IMR-90 (cell line): ENCODE results near the gene NHSL2. TPM values are rescaled to one million over a fixed set of nuclear protein-coding genes. Genes with fewer than 3 reads are reported as not detected.

Experiments
- ATAC-seq: fragments of 200-7000 bp; cut with Tn5 transposase; 2 replicates; pipeline ENCODE4 v1.9.1; 2020; ENCODE audit warnings: low read depth, mild to moderate bottlenecking, moderate library complexity
- BruUV-seq: library from RNA; stranded (reverse); fragments of 400-500 nt; replicated peaks from 2 replicates; lab custom pipeline; 2021; lab: Mats Ljungman, UMichigan
- CTCF ChIA-PET: fragments of 300-600 bp; formaldehyde crosslinking; extraction: SDS; loops from one replicate; lab custom pipeline; 2021; ENCODE audit warnings: antibody characterized with exemption; lab: Yijun Ruan, JAX
- POLR2A ChIA-PET: fragments of 300-600 bp; sonication (Branson Sonifier 250); formaldehyde crosslinking; loops from one replicate; lab custom pipeline; 2022; ENCODE audit warnings: antibody characterized with exemption; ENCODE audit not compliant: unreplicated experiment; lab: Charles Lee
- DNase-seq: peaks from one replicate; pipeline ENCODE4 v3.0.0; 2013
- H2AFZ ChIP-seq: replicated peaks from 2 replicates; pipeline ENCODE3; 2013; ENCODE audit warnings: low read length, mild to moderate bottlenecking; ENCODE audit not compliant: poor library complexity
- H2AK5ac ChIP-seq: 2 replicates; pipeline ENCODE4 v1.6.1; 2013; ENCODE audit warnings: low read depth, low read length, inconsistent platforms
- H2AK9ac ChIP-seq: replicated peaks from 2 replicates; pipeline ENCODE3; 2013; ENCODE audit warnings: mild to moderate bottlenecking, low read depth, low read length, moderate library complexity; ENCODE audit not compliant: poor library complexity
- H2BK120ac ChIP-seq: 2 replicates; pipeline ENCODE4 v1.6.1; 2013; ENCODE audit warnings: low read depth, low read length, inconsistent platforms
- H2BK15ac ChIP-seq: 3 replicates; pipeline ENCODE4 v1.6.1; 2013; ENCODE audit warnings: low read depth, low read length, inconsistent platforms
- H2BK20ac ChIP-seq: 2 replicates; pipeline ENCODE4 v1.6.1; 2013; ENCODE audit warnings: low read depth, mild to moderate bottlenecking, inconsistent platforms, low read length, moderate library complexity
- H2BK5ac ChIP-seq: 2 replicates; pipeline ENCODE4 v1.6.1; 2013; ENCODE audit warnings: mild to moderate bottlenecking, low read depth, low read length, inconsistent platforms; ENCODE audit not compliant: poor library complexity, severe bottlenecking
- H3K14ac ChIP-seq: replicated peaks from 2 replicates; pipeline ENCODE4 v1.6.1; 2013; ENCODE audit warnings: low read depth, low read length, inconsistent platforms
- H3K18ac ChIP-seq: 2 replicates; pipeline ENCODE4 v1.6.1; 2013; ENCODE audit warnings: low read depth, low read length, control low read depth
- H3K23ac ChIP-seq: 2 replicates; pipeline ENCODE4 v1.6.1; 2013; ENCODE audit warnings: low read depth, low read length, inconsistent platforms
- H3K27ac ChIP-seq: 2 replicates; pipeline ENCODE4 v1.5.1; 2013; ENCODE audit warnings: mild to moderate bottlenecking, control low read depth, low read length; ENCODE audit not compliant: insufficient read depth
- H3K27me3 ChIP-seq: 2 replicates; pipeline ENCODE4 v1.6.1; 2013; ENCODE audit warnings: low read length; ENCODE audit not compliant: control insufficient read depth, insufficient read depth
- H3K36me3 ChIP-seq: 2 replicates; pipeline ENCODE4 v1.6.1; 2013; ENCODE audit warnings: low read length, mixed read lengths; ENCODE audit not compliant: control insufficient read depth, insufficient read depth
- H3K4ac ChIP-seq: 2 replicates; pipeline ENCODE4 v1.6.1; 2013; ENCODE audit warnings: low read depth, low read length, inconsistent platforms
- H3K4me1 ChIP-seq: 2 replicates; pipeline ENCODE4 v1.6.1; 2013; ENCODE audit warnings: low read length, mixed read lengths; ENCODE audit not compliant: control insufficient read depth, insufficient read depth
- H3K4me2 ChIP-seq: 2 replicates; pipeline ENCODE4 v1.6.1; 2013; ENCODE audit warnings: low read depth, mild to moderate bottlenecking, control low read depth, low read length, moderate library complexity
- H3K4me3 ChIP-seq: 2 replicates; pipeline ENCODE4 v1.5.1; 2013; ENCODE audit warnings: low read depth, mild to moderate bottlenecking, control low read depth, low read length, moderate library complexity; ENCODE audit not compliant: insufficient read depth
- H3K56ac ChIP-seq: 2 replicates; pipeline ENCODE4 v1.6.1; 2013; ENCODE audit warnings: low read length, inconsistent platforms; ENCODE audit not compliant: insufficient read depth; ENCODE audit errors: extremely low read depth
- H3K79me1 ChIP-seq, 2 experiments: 2 replicates each; pipeline ENCODE4 v1.6.1; 2013; ENCODE audit warnings: low read length in 2 of 2, inconsistent platforms in 1 of 2, low read depth in 1 of 2
- H3K9ac ChIP-seq: 2 replicates; pipeline ENCODE4 v1.6.1; 2013; ENCODE audit warnings: low read depth, low read length, control low read depth
- H3K9me1 ChIP-seq: 2 replicates; pipeline ENCODE4 v1.6.1; 2013; ENCODE audit warnings: low read length, inconsistent platforms; ENCODE audit not compliant: insufficient read depth
- H3K9me3 ChIP-seq: 2 replicates; pipeline ENCODE4 v1.6.1; 2013; ENCODE audit warnings: low read length; ENCODE audit not compliant: control insufficient read depth, insufficient read depth
- H4K20me1 ChIP-seq: 2 replicates; pipeline ENCODE4 v1.6.1; 2013; ENCODE audit warnings: low read length, inconsistent platforms; ENCODE audit not compliant: insufficient read depth
- H4K5ac ChIP-seq: 2 replicates; pipeline ENCODE4 v1.6.1; 2013; ENCODE audit warnings: mild to moderate bottlenecking, low read depth, low read length, control low read depth
- H4K8ac ChIP-seq, 2 experiments: 2 replicates each; pipeline ENCODE4 v1.6.1; 2013; ENCODE audit warnings: low read depth in 2 of 2, low read length in 2 of 2, control low read depth in 1 of 2, inconsistent platforms in 1 of 2
- H4K91ac ChIP-seq: 2 replicates; pipeline ENCODE4 v1.6.1; 2013; ENCODE audit warnings: low read depth, low read length, inconsistent platforms; ENCODE audit not compliant: insufficient read depth
- BHLHE40 ChIP-seq: fragments of 150-350 bp; IDR thresholded peaks from 2 replicates; pipeline ENCODE4 v1.6.1; 2016; ENCODE audit warnings: mild to moderate bottlenecking, low read depth, low read length
- CEBPB ChIP-seq: IDR thresholded peaks from 2 replicates; pipeline ENCODE4 v1.6.1; 2012; ENCODE audit warnings: low read depth, low read length, improper control_type of control experiment
- CTCF ChIP-seq: conservative IDR thresholded peaks from 2 replicates; pipeline ENCODE4 v1.5.1; 2012; ENCODE audit warnings: mild to moderate bottlenecking, low read depth, low read length, improper control_type of control experiment
- ELK1 ChIP-seq: fragments of 150-350 bp; IDR thresholded peaks from 2 replicates; pipeline ENCODE4 v1.6.1; 2016; ENCODE audit warnings: low read depth, mild to moderate bottlenecking, low read length, moderate library complexity, borderline replicate concordance
- FOS ChIP-seq: fragments of 150-350 bp; IDR thresholded peaks from 2 replicates; pipeline ENCODE4 v1.6.1; 2016; ENCODE audit warnings: low read depth, low read length
- MAZ ChIP-seq: IDR thresholded peaks from 2 replicates; pipeline ENCODE4 v1.6.1; 2012; ENCODE audit warnings: low read depth, mild to moderate bottlenecking, low read length, improper control_type of control experiment, moderate library complexity, borderline replicate concordance
- MXI1 ChIP-seq: IDR thresholded peaks from 2 replicates; pipeline ENCODE4 v1.6.1; 2012; ENCODE audit warnings: low read depth, mild to moderate bottlenecking, low read length, moderate library complexity, borderline replicate concordance
- NFE2L2 ChIP-seq: fragments of 150-350 bp; IDR thresholded peaks from 2 replicates; pipeline ENCODE4 v1.6.1; 2016; ENCODE audit warnings: low read depth, mild to moderate bottlenecking, low read length
- RAD21 ChIP-seq: IDR thresholded peaks from 2 replicates; pipeline ENCODE4 v1.6.1; 2012; ENCODE audit warnings: low read length, improper control_type of control experiment
- RFX5 ChIP-seq: IDR thresholded peaks from 2 replicates; pipeline ENCODE4 v1.8.0; 2012; ENCODE audit warnings: low read depth, mild to moderate bottlenecking, low read length, moderate library complexity
- SMC3 ChIP-seq: fragments of 150-350 bp; IDR thresholded peaks from 2 replicates; pipeline ENCODE4 v1.6.1; 2016; ENCODE audit warnings: low read depth, mild to moderate bottlenecking, antibody characterized with exemption, low read length, moderate library complexity
- WGBS, 2 experiments: methylation state at CpG; one replicate each; pipeline versions ENCODE4 v1.1.5 to v1.1.7; 2013; ENCODE audit warnings: missing lambda C conversion rate in 2 of 2; ENCODE audit not compliant: insufficient read length in 1 of 2; ENCODE audit errors: extremely low coverage in 2 of 2; 5-methylcytosine and 5-hydroxymethylcytosine counted together
- dilution Hi-C: fragments of 300-500 bp; cut with HindIII; formaldehyde crosslinking; loops from one replicate; pipeline ENCODE4 v1.14.3; 2018; ENCODE audit warnings: low sequenced_read_pairs; ENCODE audit not compliant: unreplicated experiment
- in situ Hi-C: fragments of 300-500 bp; cut with MboI; formaldehyde crosslinking; loops from 3 replicates; pipeline ENCODE4 v1.14.3; 2019; ENCODE audit warnings: low sequenced_read_pairs, inconsistent platforms, mixed read lengths
- intact Hi-C: fragments of 100-400 bp; cut with micrococcal nuclease; formaldehyde crosslinking; loops from 2 replicates; pipeline ENCODE4 v1.10.0; 2022
- polyA plus RNA-seq, 3 experiments: library from polyadenylated mRNA; depleted of rRNA; stranded (reverse); fragments of >200 nt; gene quantifications; 2 replicates each; pipeline ENCODE4 v1.2.3, GENCODE V29; 2012; ENCODE audit warnings: low replicate concordance in 1 of 3
- total RNA-seq: library from RNA; depleted of rRNA; stranded (reverse); fragments of >200 nt; gene quantifications from 2 replicates; pipeline ENCODE4 v1.2.3, GENCODE V29; 2012

NHSL2 gene
- total and polyA plus RNA-seq, 2 of the 4 experiments (the other 2 are of a cell fraction): 0.72 to 0.75 TPM

GRCh38 chrX:72182924-72183323, 272.3 kb downstream of the NHSL2 start:
- Histone ChIP-seq H3K36me3 (peaks cover 3% of the 10 kb centered on the region), H3K4me3 (no peak overlapping the region), H3K27ac (no peak overlapping the region), H4K91ac (no peak overlapping the region), H2AK9ac (no peak overlapping the region), H3K27me3 (peaks cover 3% of the 10 kb centered on the region; the same call in 1 of the 2 replicates), H3K9me1 (peaks cover 5% of the 10 kb centered on the region; the same call in 1 of the 2 replicates), H2AFZ (no peak overlapping the region), H2AK5ac (no peak overlapping the region), H3K4ac (no peak overlapping the region), H2BK5ac (no peak overlapping the region), H3K14ac (no peak overlapping the region), H3K79me1 (peaks cover 8 to 21% of the 10 kb centered on the region in 2 experiments), H2BK15ac (no peak overlapping the region), H3K18ac (no peak overlapping the region), H4K20me1 (no peaks in the 10 kb centered on the region), H3K23ac (no peak overlapping the region), H3K56ac (no peak overlapping the region), H4K5ac (no peak overlapping the region), H3K9ac (no peak overlapping the region), H3K4me1 (peaks cover 2% of the 10 kb centered on the region), H3K9me3 (no peaks in the 10 kb centered on the region), H3K4me2 (peak overlapping the region; percentile 84), H2BK120ac (no peak overlapping the region), H4K8ac (no peak overlapping the region), H2BK20ac (no peak overlapping the region)
- in situ Hi-C loops (no loop called here), dilution Hi-C loops (no loop called here), intact Hi-C loops (no loop called here)
- ATAC-seq (no peak), DNase-seq (no peak)
- ChIA-PET CTCF (no interaction called here), POLR2A (no interaction called here)
- 75% methylated on average over 2 of the region's 2 CpGs; no CpG with 5 or more reads in 1 of the 2 experiments for WGBS, 2 experiments
- BruUV-seq: no TSS peak
- TF ChIP-seq RFX5 (no peak), SMC3 (no peak), ELK1 (no peak), NFE2L2 (no peak), MXI1 (no peak), BHLHE40 (no peak), CEBPB (no peak), RAD21 (no peak), CTCF (no peak), MAZ (no peak), FOS (no peak)
